Common myeloid progenitor, CD34-positive (primary cell): ENCODE results near the gene ZNF287. TPM values are rescaled to one million over a fixed set of nuclear protein-coding genes. Genes with fewer than 3 reads are reported as not detected.
A peak's percentile ranks its signal among the peaks of the same experiment; 100 is the strongest.

Experiments
- CTCF ChIA-PET: fragments of 350-600 bp; sonication (Branson Sonifier 250); formaldehyde crosslinking; loops from one replicate; lab custom pipeline; 2021; ENCODE audit warnings: antibody characterized with exemption; lab: Charles Lee
- POLR2A ChIA-PET: fragments of 350-600 bp; sonication (Branson Sonifier 250); formaldehyde crosslinking; loops from one replicate; lab custom pipeline; 2021; ENCODE audit warnings: antibody characterized with exemption; lab: Charles Lee
- DNase-seq, 3 donors: peaks; one replicate each; pipeline versions ENCODE4 v3.0.0 to v3.0.0-alpha.2; 2013
- H3K27ac ChIP-seq, 2 experiments: 1 replicate in 1 of 2; 2 replicates in 1 of 2; pipeline ENCODE4 v1.7.0; 2013; ENCODE audit warnings: inconsistent platforms in 2 of 2, low read length in 2 of 2, mild to moderate bottlenecking in 2 of 2, low read depth in 1 of 2, moderate library complexity in 1 of 2; ENCODE audit not compliant: severe bottlenecking in 2 of 2, insufficient read depth in 1 of 2, poor library complexity in 1 of 2
- H3K27me3 ChIP-seq, 5 experiments: replicated peaks in 2 of 5; 1 replicate in 3 of 5; 2 replicates in 2 of 5; pipeline versions ENCODE4 v1.6.1 to v1.7.0; 2013; ENCODE audit warnings: low read length in 4 of 5, mild to moderate bottlenecking in 2 of 5, moderate library complexity in 2 of 5, inconsistent platforms in 1 of 5; ENCODE audit not compliant: insufficient read depth in 5 of 5, control insufficient read depth in 4 of 5
- H3K36me3 ChIP-seq, 4 experiments: 1 replicate in 2 of 4; 2 replicates in 2 of 4; pipeline versions ENCODE4 v1.6.1 to v1.7.0; 2013; ENCODE audit warnings: low read length in 3 of 4, control low read depth in 1 of 4, mild to moderate bottlenecking in 1 of 4; ENCODE audit not compliant: control insufficient read depth in 4 of 4, insufficient read depth in 4 of 4
- H3K4me1 ChIP-seq, 4 experiments: 1 replicate in 3 of 4; 2 replicates in 1 of 4; pipeline versions ENCODE4 v1.6.1 to v1.7.1; 2013; ENCODE audit warnings: low read length in 3 of 4, mild to moderate bottlenecking in 3 of 4, control low read depth in 1 of 4, inconsistent platforms in 1 of 4, moderate library complexity in 1 of 4; ENCODE audit not compliant: control insufficient read depth in 4 of 4, insufficient read depth in 4 of 4; ENCODE audit errors: control extremely low read depth in 1 of 4
- H3K4me3 ChIP-seq, 7 experiments: 1 replicate in 4 of 7; 2 replicates in 3 of 7; pipeline versions ENCODE4 v1.5.1 to v1.7.0; 2013; ENCODE audit warnings: mild to moderate bottlenecking in 7 of 7, low read length in 6 of 7, moderate library complexity in 6 of 7, inconsistent platforms in 2 of 7, low read depth in 2 of 7, control low read depth in 1 of 7; ENCODE audit not compliant: insufficient read depth in 4 of 7, control insufficient read depth in 1 of 7; ENCODE audit errors: extremely low read depth in 1 of 7
- H3K9me3 ChIP-seq, 5 experiments: 1 replicate in 4 of 5; 2 replicates in 1 of 5; pipeline versions ENCODE4 v1.6.1 to v1.7.1; 2013; ENCODE audit warnings: low read length in 4 of 5, mild to moderate bottlenecking in 2 of 5, inconsistent platforms in 1 of 5, low read depth in 1 of 5, moderate library complexity in 1 of 5; ENCODE audit not compliant: control insufficient read depth in 4 of 5, insufficient read depth in 2 of 5; ENCODE audit errors: control extremely low read depth in 1 of 5
- WGBS: methylation state at CpG from one replicate; pipeline ENCODE4 v1.1.5; 2013; ENCODE audit not compliant: insufficient coverage; 5-methylcytosine and 5-hydroxymethylcytosine counted together
- polyA plus RNA-seq: library from polyadenylated mRNA; unstranded; fragments of 120-200 nt; gene quantifications from one replicate; pipeline ENCODE4 v1.2.1, GENCODE V29; 2013

ZNF287 gene
- polyA plus RNA-seq: 3.7 TPM

DNA sequence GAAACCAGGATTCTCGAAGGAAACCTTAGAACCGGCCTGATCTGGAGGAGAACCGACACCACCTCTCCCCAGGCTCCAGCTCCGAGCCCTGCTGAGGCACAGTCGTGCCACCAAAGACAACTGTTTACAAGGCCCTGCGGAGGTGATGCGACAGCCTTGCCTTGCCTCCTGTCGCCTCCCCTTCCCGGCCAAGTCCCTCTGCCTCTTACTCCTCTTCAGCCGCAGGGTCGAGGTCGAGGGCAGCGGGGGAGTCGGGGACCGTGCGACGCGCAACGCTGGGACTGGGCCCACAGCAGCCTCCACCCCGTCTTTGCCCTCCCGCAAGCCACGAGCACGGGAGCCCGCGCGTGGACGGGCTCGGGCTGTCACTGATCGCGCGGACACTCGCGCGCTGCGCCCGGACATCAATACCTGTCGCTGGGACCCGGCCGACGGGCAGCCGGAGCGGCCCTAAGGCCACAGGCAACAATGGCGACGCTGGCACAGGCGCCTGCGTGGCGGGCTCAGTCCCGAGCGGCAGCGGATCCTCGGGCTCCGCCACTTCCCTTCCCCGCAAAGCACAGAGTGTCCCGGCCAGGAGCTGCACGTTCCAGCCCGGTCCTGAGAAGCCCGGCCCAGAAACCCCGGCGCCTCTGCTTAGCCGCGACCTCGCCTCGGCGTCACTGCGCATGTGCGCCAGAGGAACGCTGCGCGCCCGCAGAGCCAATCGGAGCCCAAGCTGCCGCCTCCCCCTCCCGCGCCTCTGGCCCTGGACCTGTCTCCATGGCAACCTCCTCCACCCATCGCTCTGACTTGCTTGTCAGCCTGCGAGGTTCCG is at the start of gene ZNF287:
ZNF287 (minus strand) TSS at position 664 of the 817 bp plus-strand sequence. CDS start 1,473 bp downstream, outside the sequence.
- Histone ChIP-seq H3K4me3 (peak within 1 kb of the TSS; percentile 32 to 86 (median 68)), H3K36me3 (peaks cover 0 to 22% (median 7%) of the 10 kb centered on the region in 4 experiments), H3K9me3 (peaks cover 0 to 15% (median 3%) of the 10 kb centered on the region in 5 experiments), H3K4me1 (peaks cover 0 to 8% (median 6%) of the 10 kb centered on the region in 4 experiments), H3K27ac (no peak within 1 kb of the TSS), H3K27me3 (peaks cover 0 to 1% (median 0%) of the 10 kb centered on the region in 5 experiments)
- WGBS: 4% methylated on average over 70 of the region's 77 CpGs
- DNase-seq: peak; percentile 89 to 91 (median 90)
- ChIA-PET POLR2A (no interaction called here), CTCF (no interaction called here)

DNA sequence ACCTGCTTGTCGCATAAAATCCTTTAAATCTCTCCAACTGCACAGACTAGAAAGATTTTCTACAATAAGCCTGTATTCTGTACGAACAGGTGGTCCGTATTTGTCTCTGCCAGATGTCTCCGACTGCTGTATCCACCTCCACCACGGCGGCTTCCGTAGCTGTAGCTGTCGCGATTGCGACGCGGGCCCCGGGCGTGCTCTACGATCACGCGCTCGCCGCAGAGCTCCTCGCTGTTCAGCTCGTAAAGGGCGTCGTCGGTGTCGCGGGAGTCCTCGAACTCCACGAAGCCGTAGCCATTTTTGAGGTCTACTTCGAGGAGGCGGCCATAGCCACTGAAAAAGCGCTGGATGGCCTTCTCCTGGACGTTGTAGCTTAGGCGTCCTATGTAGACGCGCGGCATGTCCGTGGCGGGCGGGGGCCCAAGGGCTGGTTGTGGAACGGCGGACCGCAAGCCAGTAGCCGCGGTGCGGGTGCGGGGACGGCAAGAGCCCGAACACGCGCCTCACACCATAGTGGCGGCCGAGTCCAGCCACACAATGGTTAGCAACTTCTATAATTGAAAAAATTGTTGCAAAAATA is 48.6 kb upstream of the ZNF287 start:
- Histone ChIP-seq H3K4me1 (no peaks in the 10 kb centered on the region), H3K9me3 (peaks cover 16 to 61% (median 33%) of the 10 kb centered on the region in 5 experiments), H3K27ac (no peak overlapping the region), H3K36me3 (peaks cover 0 to 7% (median 2%) of the 10 kb centered on the region in 4 experiments), H3K27me3 (no peaks in the 10 kb centered on the region), H3K4me3 (no peak overlapping the region)
- WGBS: 95% methylated on average over 34 of the region's 53 CpGs
- no peak for DNase-seq
- POLR2A ChIA-PET: no interaction called here
- CTCF ChIA-PET: no interaction called here

- Histone ChIP-seq H3K27me3 (no peaks in the 10 kb centered on the region), H3K4me1 (no peaks in the 10 kb centered on the region), H3K4me3 (no peak overlapping the region), H3K9me3 (peaks cover 0 to 9% (median 8%) of the 10 kb centered on the region in 5 experiments), H3K36me3 (no peaks in the 10 kb centered on the region), H3K27ac (no peak overlapping the region)
- ChIA-PET CTCF (no interaction called here), POLR2A (no interaction called here)
- DNase-seq: no peak
- 95% methylated on average over 5 of the region's 5 CpGs for WGBS
Measured at GRCh38 chr17:16599537-16599936, 30.5 kb upstream of the ZNF287 start.

- CTCF ChIA-PET: no interaction called here
- WGBS: 80% methylated on average over 1 of the region's 2 CpGs
- no peak for DNase-seq
Measured at GRCh38 chr17:16593356-16594102, 24.5 kb upstream of the ZNF287 start.

DNA sequence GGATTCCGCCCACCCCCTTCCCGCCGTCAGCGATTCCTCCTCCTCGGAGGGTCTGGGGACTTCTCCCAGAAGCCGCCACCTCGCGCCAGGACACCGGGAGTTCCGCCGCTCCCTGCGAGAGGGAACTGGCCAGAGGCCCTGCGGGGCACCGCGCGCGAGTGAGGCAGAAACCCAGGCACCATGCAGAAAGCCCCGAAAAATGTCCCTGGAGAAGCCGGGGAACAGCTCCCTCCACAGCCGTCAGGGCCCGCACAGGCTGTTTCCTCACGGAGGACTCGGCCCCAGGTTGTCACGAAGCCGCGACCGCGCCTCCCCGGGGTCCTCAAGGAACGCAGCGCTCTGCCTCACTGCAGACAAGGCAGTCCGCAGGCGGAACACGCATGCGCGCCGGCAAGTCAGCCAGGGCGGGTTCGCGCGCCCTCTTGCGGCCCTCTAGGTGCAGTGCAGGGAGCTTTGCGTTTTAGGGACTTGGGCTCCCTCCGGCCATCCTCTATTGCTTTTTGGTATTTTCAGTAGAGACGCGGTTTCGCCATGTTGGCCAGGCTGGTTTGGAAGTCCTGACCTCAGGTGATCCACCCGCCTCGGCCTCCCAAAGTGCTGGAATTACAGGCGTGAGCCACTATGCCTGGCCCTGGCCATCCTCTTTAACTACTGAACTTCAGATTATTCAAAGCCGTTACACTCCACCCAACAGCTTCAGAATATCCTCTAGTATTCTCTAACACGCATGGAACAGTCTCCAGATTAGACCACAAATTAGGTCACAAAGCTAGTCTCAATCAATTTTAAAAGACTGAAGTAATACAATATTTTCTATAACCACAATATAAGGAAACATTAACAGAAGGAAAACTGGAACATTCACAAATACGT is 20.3 kb upstream of the ZNF287 start:
- CTCF ChIA-PET: interaction anchor here (0.8 to 1.5 kb wide), 6 partner anchors 13 to 150 kb away, joined by 3 to 8 read pairs (median 3); no protein-coding TSS in a partner anchor
- WGBS: 2% methylated on average over 45 of the region's 53 CpGs

More at GRCh38 chr17:16593356-16594102, 24.5 kb upstream of the ZNF287 start:
- Histone ChIP-seq H3K9me3 (peaks cover 0 to 3% (median 0%) of the 10 kb centered on the region in 5 experiments), H3K4me3 (no peak overlapping the region), H3K27ac (no peak overlapping the region), H3K4me1 (peaks cover 0 to 10% (median 7%) of the 10 kb centered on the region in 4 experiments), H3K36me3 (no peaks in the 10 kb centered on the region), H3K27me3 (peaks cover 0 to 7% (median 2%) of the 10 kb centered on the region in 5 experiments)
- POLR2A ChIA-PET: no interaction called here

GRCh38 chr17:16585796-16586195 is 16.8 kb upstream of the ZNF287 start:
- POLR2A ChIA-PET: interaction anchor here (0.6 kb wide), 1 partner anchor 49 kb away, joined by 4 read pairs; no protein-coding TSS in a partner anchor

More for the DNA sequence above, 20.3 kb upstream of the ZNF287 start:
- Histone ChIP-seq H3K4me1 (peaks cover 0 to 11% (median 10%) of the 10 kb centered on the region in 4 experiments), H3K4me3 (peak overlapping the region; percentile 43 to 83 (median 67)), H3K27ac (no peak overlapping the region), H3K27me3 (peaks cover 4 to 29% (median 8%) of the 10 kb centered on the region in 5 experiments), H3K36me3 (no peaks in the 10 kb centered on the region), H3K9me3 (no peaks in the 10 kb centered on the region)
- DNase-seq: peak; percentile 87 to 92 (median 89)
- POLR2A ChIA-PET: no interaction called here

More at GRCh38 chr17:16585796-16586195, 16.8 kb upstream of the ZNF287 start:
- CTCF ChIA-PET: interaction anchor here (0.7 to 3.6 kb wide), 2 partner anchors 49 to 138 kb away, joined by 3 to 16 read pairs; no protein-coding TSS in a partner anchor
- no peak overlapping the region for H3K27ac ChIP-seq
- H3K4me1 ChIP-seq: peaks cover 0 to 17% (median 13%) of the 10 kb centered on the region in 4 experiments
- no peaks in the 10 kb centered on the region for H3K9me3 ChIP-seq
- H3K36me3 ChIP-seq: no peaks in the 10 kb centered on the region
- peaks cover 5 to 34% (median 8%) of the 10 kb centered on the region in 5 experiments for H3K27me3 ChIP-seq
- no peak for DNase-seq
- no peak overlapping the region for H3K4me3 ChIP-seq
- 42% methylated on average over 4 of the region's 4 CpGs for WGBS
